Immature natural killer cell (primary cell): Measurements from ENCODE around the gene RRAGC. TPM values are rescaled to one million over a fixed set of nuclear protein-coding genes. Genes with fewer than 3 reads are reported as not detected.
A peak's percentile ranks its signal among the peaks of the same experiment; 100 is the strongest.
"Not testable (repeated sequence)": the region's sequence is repeated elsewhere in the genome, so short reads cannot be mapped to it uniquely, and the experiment has no call there.

Experiments used
- DNase-seq, 3 donors: peaks; one replicate each; pipeline ENCODE4 v3.0.0; 2022; ENCODE audit warnings: mixed read lengths in 1 of 3
- H3K27ac Mint-ChIP-seq, 6 donors: one replicate each; pipeline ENCODE4 v1.8.0; 2020; ENCODE audit warnings: mixed read lengths in 6 of 6, mild to moderate bottlenecking in 5 of 6, inconsistent platforms in 4 of 6, moderate library complexity in 3 of 6
- H3K27me3 Mint-ChIP-seq, 3 donors: one replicate each; pipeline ENCODE4 v1.8.0; 2020 to 2021; ENCODE audit warnings: low read depth in 3 of 3, mild to moderate bottlenecking in 3 of 3, mixed read lengths in 3 of 3, moderate library complexity in 3 of 3, inconsistent platforms in 1 of 3
- H3K36me3 Mint-ChIP-seq, 3 donors: one replicate each; pipeline ENCODE4 v1.8.0; 2020; ENCODE audit warnings: mixed read lengths in 3 of 3, inconsistent platforms in 2 of 3, mild to moderate bottlenecking in 2 of 3
- H3K4me1 Mint-ChIP-seq, 2 donors: one replicate each; pipeline ENCODE4 v1.8.0; 2020; ENCODE audit warnings: inconsistent platforms in 2 of 2, mild to moderate bottlenecking in 2 of 2, mixed read lengths in 2 of 2, moderate library complexity in 1 of 2
- H3K4me3 Mint-ChIP-seq, 5 donors: one replicate each; pipeline ENCODE4 v1.8.0; 2020; ENCODE audit warnings: mild to moderate bottlenecking in 5 of 5, mixed read lengths in 5 of 5, inconsistent platforms in 3 of 5, moderate library complexity in 3 of 5
- H3K9me3 Mint-ChIP-seq, 6 donors: one replicate each; pipeline ENCODE4 v1.8.0; 2020; ENCODE audit warnings: mild to moderate bottlenecking in 6 of 6, mixed read lengths in 6 of 6, inconsistent platforms in 4 of 6, moderate library complexity in 3 of 6
- polyA plus RNA-seq, 3 donors: library from polyadenylated mRNA; unstranded; fragments of 300-500 nt; fragmentation: Illumina TruSeq; gene quantifications; one replicate each; pipeline ENCODE4 v1.2.3, GENCODE V29; 2021

RRAGC gene
- polyA plus RNA-seq, 3 donors from 2014 or later, result 6.3 to 10.3 (median 7.8) TPM

- DNase-seq, result peak; percentile 98 to 99 (median 99)
- peak within 1 kb of the TSS; percentile 73 to 95 (median 92) for H3K27ac Mint-ChIP-seq
- no peaks in the 10 kb centered on the region for H3K9me3 Mint-ChIP-seq
- peaks cover 0 to 4% (median 0%) of the 10 kb centered on the region in 3 donors for H3K36me3 Mint-ChIP-seq
- peaks cover 25 to 31% of the 10 kb centered on the region in 2 donors for H3K4me1 Mint-ChIP-seq
- peak within 1 kb of the TSS; percentile 87 to 93 (median 90) for H3K4me3 Mint-ChIP-seq
- peaks cover 3 to 7% (median 4%) of the 10 kb centered on the region in 3 donors for H3K27me3 Mint-ChIP-seq
Measured at GRCh38 chr1:38873027-38873969, 13.7 kb upstream of the RRAGC start, which contains the start of gene MYCBP. MYCBP (minus strand) TSS chr1:38873348; CDS start chr1:38873305, 43 bp downstream.

- peak in 2 of 3 donors; percentile 25 to 27 for DNase-seq
- Mint-ChIP-seq H3K36me3 (peaks cover 0 to 5% (median 4%) of the 10 kb centered on the region in 3 donors), H3K27ac (peak overlapping the region; percentile 73 to 95 (median 83)), H3K9me3 (no peaks in the 10 kb centered on the region), H3K27me3 (peaks cover 3 to 7% (median 4%) of the 10 kb centered on the region in 3 donors), H3K4me1 (peaks cover 29 to 31% of the 10 kb centered on the region in 2 donors), H3K4me3 (peak overlapping the region; percentile 87 to 93 (median 90))
Measured at GRCh38 chr1:38872401-38873026, 12.9 kb upstream of the RRAGC start.

GRCh38 chr1:38870996-38871395, 11.4 kb upstream of the RRAGC start:
- Mint-ChIP-seq H3K27ac (peak overlapping the region in 2 of 6 donors; percentile 71 to 91), H3K36me3 (peaks cover 0 to 8% (median 8%) of the 10 kb centered on the region in 3 donors), H3K4me3 (no peak overlapping the region), H3K4me1 (peaks cover 29 to 31% of the 10 kb centered on the region in 2 donors), H3K9me3 (no peaks in the 10 kb centered on the region), H3K27me3 (peaks cover 3 to 7% (median 4%) of the 10 kb centered on the region in 3 donors)
- no peak for DNase-seq

- Mint-ChIP-seq H3K36me3 (peaks cover 0 to 12% (median 8%) of the 10 kb centered on the region in 3 donors), H3K9me3 (no peaks in the 10 kb centered on the region), H3K4me3 (no peak overlapping the region), H3K27me3 (no peaks in the 10 kb centered on the region), H3K4me1 (peaks cover 16 to 19% of the 10 kb centered on the region in 2 donors), H3K27ac (no peak overlapping the region)
- DNase-seq, result no peak
Measured at GRCh38 chr1:38867208-38867607, 7.6 kb upstream of the RRAGC start.

- H3K4me3 Mint-ChIP-seq, result no peak overlapping the region
- peaks cover 0 to 12% (median 8%) of the 10 kb centered on the region in 3 donors for H3K36me3 Mint-ChIP-seq
- peaks cover 0 to 3% (median 0%) of the 10 kb centered on the region in 3 donors for H3K27me3 Mint-ChIP-seq
- peak overlapping the region in 1 of 6 donors; percentile 19 for H3K27ac Mint-ChIP-seq
- H3K4me1 Mint-ChIP-seq, result peaks cover 12 to 26% of the 10 kb centered on the region in 2 donors
- H3K9me3 Mint-ChIP-seq, result no peaks in the 10 kb centered on the region
- no peak for DNase-seq
Measured at GRCh38 chr1:38865112-38865715, 5.6 kb upstream of the RRAGC start.

- H3K4me1 Mint-ChIP-seq, result peaks cover 29 to 58% of the 10 kb centered on the region in 2 donors
- H3K9me3 Mint-ChIP-seq, result no peaks in the 10 kb centered on the region
- H3K27ac Mint-ChIP-seq, result peak overlapping the region; percentile 87 to 98 (median 94)
- peaks cover under 1 to 8% (median 1%) of the 10 kb centered on the region in 3 donors for H3K36me3 Mint-ChIP-seq
- no peak for DNase-seq
- peak overlapping the region; percentile 93 to 97 (median 97) for H3K4me3 Mint-ChIP-seq
- H3K27me3 Mint-ChIP-seq, result peaks cover 0 to 16% (median 0%) of the 10 kb centered on the region in 3 donors
Measured at GRCh38 chr1:38860454-38860795, 853 bp upstream of the RRAGC start.

GRCh38 chr1:38858833-38859560, 575 bp downstream of the RRAGC start:
- peaks cover 6 to 16% (median 7%) of the 10 kb centered on the region in 3 donors for H3K36me3 Mint-ChIP-seq

GRCh38 chr1:38852780-38853179, 6.8 kb downstream of the RRAGC start:
- no peak overlapping the region for H3K4me3 Mint-ChIP-seq
- peak overlapping the region in 1 of 6 donors; percentile 5 for H3K27ac Mint-ChIP-seq
- no peaks in the 10 kb centered on the region for H3K9me3 Mint-ChIP-seq
- peaks cover 17 to 25% (median 19%) of the 10 kb centered on the region in 3 donors for H3K36me3 Mint-ChIP-seq
- no peak for DNase-seq
- H3K4me1 Mint-ChIP-seq, result peaks cover 8 to 21% of the 10 kb centered on the region in 2 donors
- H3K27me3 Mint-ChIP-seq, result peaks cover 0 to 4% (median 0%) of the 10 kb centered on the region in 3 donors

More at GRCh38 chr1:38858833-38859560, 575 bp downstream of the RRAGC start:
- H3K4me3 Mint-ChIP-seq, result peak overlapping the region; percentile 93 to 97 (median 97)
- peak overlapping the region; percentile 76 to 92 (median 90) for H3K27ac Mint-ChIP-seq
- peaks cover 31 to 64% of the 10 kb centered on the region in 2 donors for H3K4me1 Mint-ChIP-seq
- peak in 2 of 3 donors; percentile 32 to 37 for DNase-seq
- H3K27me3 Mint-ChIP-seq, result peaks cover 0 to 16% (median 0%) of the 10 kb centered on the region in 3 donors
- no peaks in the 10 kb centered on the region for H3K9me3 Mint-ChIP-seq

- Mint-ChIP-seq H3K9me3 (no peaks in the 10 kb centered on the region), H3K4me1 (peaks cover 0 to 11% of the 10 kb centered on the region in 2 donors), H3K4me3 (no peak overlapping the region), H3K27me3 (peaks cover 0 to 2% (median 0%) of the 10 kb centered on the region in 3 donors), H3K36me3 (peaks cover 35 to 53% (median 43%) of the 10 kb centered on the region in 3 donors), H3K27ac (no peak overlapping the region)
- DNase-seq, result no peak
Measured at GRCh38 chr1:38848071-38848470, 11.5 kb downstream of the RRAGC start.

- Mint-ChIP-seq H3K36me3 (peaks cover 35 to 55% (median 46%) of the 10 kb centered on the region in 3 donors), H3K27ac (no peak overlapping the region), H3K4me1 (peaks cover 0 to 16% of the 10 kb centered on the region in 2 donors), H3K9me3 (no peaks in the 10 kb centered on the region), H3K4me3 (no peak overlapping the region), H3K27me3 (peaks cover 0 to 2% (median 0%) of the 10 kb centered on the region in 3 donors)
- no peak for DNase-seq
Measured at GRCh38 chr1:38846210-38846609, 13.4 kb downstream of the RRAGC start.

- not testable (repeated sequence) for DNase-seq
- peak overlapping the region in 1 of 6 donors; percentile 43 for H3K27ac Mint-ChIP-seq
Measured at GRCh38 chr1:38845088-38845487, 14.5 kb downstream of the RRAGC start.

GRCh38 chr1:38840281-38840680, 19.3 kb downstream of the RRAGC start:
- DNase-seq, result no peak
- Mint-ChIP-seq H3K4me1 (peaks cover 10 to 28% of the 10 kb centered on the region in 2 donors), H3K9me3 (no peaks in the 10 kb centered on the region), H3K36me3 (peaks cover 27 to 58% (median 40%) of the 10 kb centered on the region in 3 donors), H3K27me3 (peaks cover 0 to 2% (median 0%) of the 10 kb centered on the region in 3 donors), H3K4me3 (no peak overlapping the region), H3K27ac (peak overlapping the region in 4 of 6 donors; percentile 9 to 47 (median 38))

More at GRCh38 chr1:38845088-38845487, 14.5 kb downstream of the RRAGC start:
- H3K27me3 Mint-ChIP-seq, H3K4me3 Mint-ChIP-seq, H3K9me3 Mint-ChIP-seq: not testable (repeated sequence)
- H3K36me3 Mint-ChIP-seq, result peaks cover 34 to 57% (median 39%) of the 10 kb centered on the region in 3 donors
- H3K4me1 Mint-ChIP-seq, result peaks cover 6 to 23% of the 10 kb centered on the region in 2 donors
